ENCODE results near the gene CCR7. TPM values are rescaled to one million over a fixed set of nuclear protein-coding genes. Genes with fewer than 3 reads are reported as not detected.

The CCR7 gene
- total and polyA plus RNA-seq, 2 of the 8 experiments (the other 6 are each of a cell fraction or from before 2014, with no cell fraction given), result 0.12 to 0.17 TPM

DNA sequence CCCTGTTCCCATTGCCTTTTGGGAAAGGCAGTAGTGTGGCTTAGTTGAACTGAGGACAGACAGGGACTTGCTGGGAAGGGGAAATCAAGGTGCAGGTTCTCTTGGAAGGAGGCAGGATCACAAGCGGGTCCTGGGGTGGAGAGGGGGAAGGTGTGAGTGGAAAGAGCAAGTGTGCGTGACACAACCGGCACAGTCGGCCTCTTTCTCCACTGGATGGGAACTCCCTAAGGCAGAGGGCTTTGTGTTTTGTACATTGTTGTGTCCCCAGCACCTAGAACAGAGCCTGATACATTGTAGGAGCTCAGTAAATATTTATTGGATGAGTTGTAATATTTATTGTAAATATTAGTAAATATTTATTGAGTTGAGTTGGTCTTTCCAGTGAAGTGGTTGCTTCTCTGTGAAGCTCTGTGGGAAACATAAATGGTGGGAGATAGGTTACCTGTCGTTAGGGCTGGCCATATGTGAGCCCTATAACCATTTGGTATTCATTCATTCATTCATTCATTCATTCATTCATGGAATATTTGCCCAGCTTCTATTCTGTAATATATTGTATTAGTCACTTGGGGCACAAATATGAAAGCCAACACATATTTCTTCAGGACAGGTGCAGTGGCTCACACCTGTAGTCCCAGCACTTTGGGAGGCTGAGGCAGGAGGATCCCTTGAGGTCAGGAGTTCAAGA, 48.3 kb upstream of the CCR7 start:
- Histone ChIP-seq H3K56ac (replicated peaks; ENCODE audit: insufficient read length, low read depth, low read length) (no peak overlapping the region), H3K23ac (ENCODE audit: insufficient read length) (no peak overlapping the region), H3K4ac (replicated peaks; ENCODE audit: insufficient read length, low read depth, low read length) (no peak overlapping the region), H2BK20ac (ENCODE audit: low read length) (no peak overlapping the region), H3K14ac (ENCODE audit: insufficient read length) (no peak overlapping the region), H3K4me2 (ENCODE audit: insufficient read depth in 1 of 2, low read depth in 2 of 2, low read length in 2 of 2) (no peak overlapping the region), H4K20me1 (replicated peaks in 1 of 2; ENCODE audit: control insufficient read depth in 1 of 2, insufficient read depth in 2 of 2, low read length in 2 of 2) (no peaks in the 10 kb centered on the region), H4K8ac (ENCODE audit: extremely low read depth, insufficient read depth, low read length) (peak overlapping the region; percentile 43; the same call in 1 of the 2 replicates), H3K23me2 (ENCODE audit: low read depth, low read length) (no peaks in the 10 kb centered on the region; the same call in 1 of the 2 replicates), H3K79me2 (ENCODE audit: control insufficient read depth in 1 of 2, insufficient read depth in 2 of 2, low read length in 2 of 2) (no peaks in the 10 kb centered on the region), H3K79me1 (ENCODE audit: low read depth, low read length) (no peaks in the 10 kb centered on the region), H4K5ac (ENCODE audit: insufficient read length, low read depth, low read length) (no peak overlapping the region), H2BK15ac (ENCODE audit: low read length) (peak overlapping the region; percentile 8; the same call in 1 of the 2 replicates), H3K18ac (ENCODE audit: extremely low read depth, low read length) (no peak overlapping the region), H2AK5ac (ENCODE audit: low read depth, low read length) (no peak overlapping the region), H3K27ac (ENCODE audit: low read depth, low read length) (no peak overlapping the region), H2AFZ (ENCODE audit: low read length) (no peak overlapping the region), H2BK5ac (ENCODE audit: low read depth, low read length) (no peak overlapping the region), H3K36me3 (ENCODE audit: control insufficient read depth in 2 of 4, insufficient read depth in 4 of 4, low read length in 3 of 4) (no peaks in the 10 kb centered on the region), H3K4me3 (ENCODE audit: extremely low read depth in 1 of 4, insufficient read depth in 2 of 4, low read depth in 3 of 4, low read length in 4 of 4) (no peak overlapping the region), H3K27me3 (replicated peaks in 1 of 4; ENCODE audit: control insufficient read depth in 3 of 4, extremely low read depth in 1 of 4, insufficient read depth in 3 of 4, low read length in 3 of 4) (no peaks in the 10 kb centered on the region), H3K9ac (replicated peaks in 1 of 4; ENCODE audit: extremely low read depth in 1 of 4, low read depth in 3 of 4, low read length in 3 of 4) (no peak overlapping the region), H3K9me3 (ENCODE audit: insufficient read depth in 2 of 2, low read depth in 1 of 2, low read length in 1 of 2) (no peaks in the 10 kb centered on the region), H3K4me1 (replicated peaks in 1 of 4; ENCODE audit: control insufficient read depth in 3 of 4, insufficient read depth in 4 of 4, low read length in 3 of 4) (no peaks in the 10 kb centered on the region), H4K91ac (replicated peaks; ENCODE audit: insufficient read length, low read length) (no peak overlapping the region), H2BK12ac (ENCODE audit: low read depth, low read length) (no peak overlapping the region), H2BK120ac (replicated peaks; ENCODE audit: low read depth, low read length) (no peak overlapping the region)
- DNase-seq (ENCODE audit: low read depth in 1 of 2, low spot score in 2 of 2) (no peak), FAIRE-seq (no peak)
- 93% methylated on average over 5 of the region's 5 CpGs; no CpG with 5 or more reads in 1 of the 2 experiments for WGBS, 2 experiments (ENCODE audit: extremely low coverage in 1 of 2, insufficient coverage in 1 of 2, insufficient read length in 1 of 2, insufficient replicate concordance in 2 of 2, low coverage in 1 of 2, low lambda C conversion rate in 2 of 2, missing lambda C conversion rate in 1 of 2)
- ChIA-PET POLR2A (ENCODE audit: partially characterized antibody) (no interaction called here), CTCF (ENCODE audit: partially characterized antibody) (interaction anchor here (1.0 to 3.5 kb wide), 6 partner anchors 9 to 1035 kb away, joined by 3 to 17 read pairs (median 4); no protein-coding TSS in a partner anchor)
- TF ChIP-seq TAF7 (optimal IDR thresholded peaks at IDR 0.05; ENCODE audit: borderline replicate concordance, low read depth, low read length) (no peak), ZNF274 (IDR thresholded peaks at IDR 0.05; ENCODE audit: borderline replicate concordance, extremely low read depth, low read length) (no peak), EP300 (IDR thresholded peaks at IDR 0.05; ENCODE audit: borderline replicate concordance in 1 of 2, low read depth in 2 of 2, low read length in 2 of 2) (no peak), KDM5A (IDR thresholded peaks at IDR 0.05; ENCODE audit: low read length) (no peak), MAFK (IDR thresholded peaks at IDR 0.05; ENCODE audit: low read depth, low read length) (no peak), SIN3A (conservative IDR thresholded peaks at IDR 0.05 in 1 of 2, IDR thresholded peaks at IDR 0.05 in 1 of 2; ENCODE audit: low read depth in 1 of 2, low read length in 2 of 2) (no peak)
- TF ChIP-seq, protein P1, sequence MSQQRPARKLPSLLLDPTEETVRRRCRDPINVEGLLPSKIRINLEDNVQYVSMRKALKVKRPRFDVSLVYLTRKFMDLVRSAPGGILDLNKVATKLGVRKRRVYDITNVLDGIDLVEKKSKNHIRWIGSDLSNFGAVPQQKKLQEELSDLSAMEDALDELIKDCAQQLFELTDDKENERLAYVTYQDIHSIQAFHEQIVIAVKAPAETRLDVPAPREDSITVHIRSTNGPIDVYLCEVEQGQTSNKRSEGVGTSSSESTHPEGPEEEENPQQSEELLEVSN (IDR thresholded peaks at IDR 0.05), result no peak
